Prostate gland (tissue), 2 donors: ENCODE results near the gene SKAP1. TPM values are rescaled to one million over a fixed set of nuclear protein-coding genes. Genes with fewer than 3 reads are reported as not detected.

Experiments used
- DNase-seq: peaks from one replicate; pipeline ENCODE4 v3.0.0-alpha.2; 2019; ENCODE audit warnings: low spot score
- H3K27ac ChIP-seq, 2 donors: fragments of 200-600 bp; sonication (generic); 2 replicates each; pipeline ENCODE4 v1.5.1; 2017 to 2019
- H3K27me3 ChIP-seq: fragments of 200-600 bp; sonication (generic); replicated peaks from 2 replicates; pipeline ENCODE4 v1.5.1; 2019; ENCODE audit not compliant: insufficient read depth
- H3K36me3 ChIP-seq, 2 donors: fragments of 200-600 bp; sonication (generic); 1 replicate in 1 of 2; 2 replicates in 1 of 2; pipeline versions ENCODE4 v1.5.1 to v1.8.1; 2017 to 2019
- H3K4me1 ChIP-seq: fragments of 200-600 bp; sonication (generic); replicated peaks from 2 replicates; pipeline ENCODE4 v1.5.1; 2019
- H3K4me3 ChIP-seq, 2 donors: fragments of 200-600 bp; sonication (generic); 2 replicates each; pipeline ENCODE4 v1.5.1; 2017 to 2019
- H3K9me3 ChIP-seq: fragments of 200-600 bp; sonication (generic); 2 replicates; pipeline ENCODE4 v1.5.1; 2017
- POLR2A ChIP-seq: fragments of 450-650 bp; IDR thresholded peaks from one replicate; pipeline ENCODE4 v1.6.1; 2016; ENCODE audit warnings: antibody characterized with exemption, mild to moderate bottlenecking
- POLR2AphosphoS5 ChIP-seq: sonication (generic); formaldehyde crosslinking; IDR thresholded peaks from one replicate; pipeline ENCODE4 v1.6.1; 2017; ENCODE audit warnings: antibody characterized with exemption
- WGBS: methylation state at CpG from one replicate; pipeline ENCODE4 v1.1.5; 2018; 5-methylcytosine and 5-hydroxymethylcytosine counted together
- intact Hi-C: fragments of 100-400 bp; cut with DNase I; formaldehyde crosslinking; loops from one replicate; pipeline ENCODE4 v1.14.2; 2022
- total RNA-seq, 2 donors: library from RNA; depleted of rRNA; stranded (reverse); fragments of >200 nt; gene quantifications; one replicate each; pipeline ENCODE4 v1.1.0, GENCODE V29; 2016
- TF ChIP-seq, protein P1 (sequence below), 4 experiments: fragments of 200-600 bp in 2 of 4; fragments of 450-650 bp in 2 of 4; sonication (generic) in 2 of 4; IDR thresholded peaks; 1 replicate in 3 of 4; 2 replicates in 1 of 4; pipeline ENCODE4 v1.5.1; 2016 to 2019; ENCODE audit warnings: antibody characterized with exemption in 4 of 4, mild to moderate bottlenecking in 2 of 4, moderate library complexity in 2 of 4

Gene SKAP1
- total RNA-seq, 2 donors from 2014 or later = 1.1 to 1.4 TPM

- Histone ChIP-seq H3K4me3 (no peak overlapping the region), H3K4me1 (no peaks in the 10 kb centered on the region), H3K27me3 (peaks cover 9% of the 10 kb centered on the region), H3K27ac (no peak overlapping the region), H3K36me3 (no peaks in the 10 kb centered on the region), H3K9me3 (no peaks in the 10 kb centered on the region)
- 86% methylated on average over 4 of the region's 4 CpGs for WGBS
- TF ChIP-seq POLR2AphosphoS5 (no peak), POLR2A (no peak)
- TF ChIP-seq, protein P1, sequence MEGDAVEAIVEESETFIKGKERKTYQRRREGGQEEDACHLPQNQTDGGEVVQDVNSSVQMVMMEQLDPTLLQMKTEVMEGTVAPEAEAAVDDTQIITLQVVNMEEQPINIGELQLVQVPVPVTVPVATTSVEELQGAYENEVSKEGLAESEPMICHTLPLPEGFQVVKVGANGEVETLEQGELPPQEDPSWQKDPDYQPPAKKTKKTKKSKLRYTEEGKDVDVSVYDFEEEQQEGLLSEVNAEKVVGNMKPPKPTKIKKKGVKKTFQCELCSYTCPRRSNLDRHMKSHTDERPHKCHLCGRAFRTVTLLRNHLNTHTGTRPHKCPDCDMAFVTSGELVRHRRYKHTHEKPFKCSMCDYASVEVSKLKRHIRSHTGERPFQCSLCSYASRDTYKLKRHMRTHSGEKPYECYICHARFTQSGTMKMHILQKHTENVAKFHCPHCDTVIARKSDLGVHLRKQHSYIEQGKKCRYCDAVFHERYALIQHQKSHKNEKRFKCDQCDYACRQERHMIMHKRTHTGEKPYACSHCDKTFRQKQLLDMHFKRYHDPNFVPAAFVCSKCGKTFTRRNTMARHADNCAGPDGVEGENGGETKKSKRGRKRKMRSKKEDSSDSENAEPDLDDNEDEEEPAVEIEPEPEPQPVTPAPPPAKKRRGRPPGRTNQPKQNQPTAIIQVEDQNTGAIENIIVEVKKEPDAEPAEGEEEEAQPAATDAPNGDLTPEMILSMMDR (IDR thresholded peaks at IDR 0.05) = no peak
- no peak for DNase-seq
- intact Hi-C loops = no loop called here
Measured at GRCh38 chr17:48459070-48459844, 29.2 kb upstream of the SKAP1 start.

DNA sequence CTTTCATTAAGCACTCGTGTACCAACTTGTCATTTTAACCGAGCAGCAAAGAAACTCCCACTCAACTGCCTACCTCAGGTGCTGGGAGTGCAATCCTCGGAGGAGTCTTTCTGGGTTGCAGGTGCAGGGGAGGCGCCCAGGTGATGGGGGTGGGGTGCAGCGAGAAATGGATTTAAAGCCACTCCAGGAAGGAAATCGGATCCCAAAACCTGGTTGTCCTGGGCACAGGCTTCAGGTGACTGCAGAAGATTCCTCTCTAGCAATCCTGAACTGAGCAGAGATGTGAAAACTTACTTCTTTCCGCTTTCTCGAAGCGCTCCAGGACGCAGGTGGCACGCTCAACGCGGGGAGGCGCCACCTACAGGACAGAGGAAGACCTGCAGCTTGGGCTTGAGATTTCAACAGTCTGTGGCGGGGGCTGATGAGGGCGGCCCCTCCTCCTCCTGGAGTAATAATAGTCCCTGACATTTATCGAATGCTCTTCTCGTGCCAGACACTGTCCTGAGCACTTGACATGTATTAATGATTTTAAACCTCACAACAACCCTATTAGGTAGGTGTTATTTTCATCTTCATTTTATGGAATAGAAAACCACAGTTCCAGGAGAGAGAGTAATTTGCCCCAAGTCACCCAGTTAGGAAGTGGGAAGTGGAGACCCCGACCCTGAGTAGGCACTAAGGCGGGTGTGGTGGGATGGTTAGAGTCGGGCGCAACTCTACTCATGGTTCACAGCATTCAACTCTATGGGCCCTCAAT lies 27.2 kb upstream of the SKAP1 start:
- Histone ChIP-seq H3K9me3 (no peaks in the 10 kb centered on the region), H3K27me3 (peaks cover 9% of the 10 kb centered on the region), H3K36me3 (no peaks in the 10 kb centered on the region), H3K27ac (no peak overlapping the region), H3K4me3 (no peak overlapping the region), H3K4me1 (no peaks in the 10 kb centered on the region)
- peak; percentile 26 for DNase-seq
- intact Hi-C loops = no loop called here
- WGBS = 11% methylated on average over 22 of the region's 22 CpGs
- TF ChIP-seq POLR2A (no peak), POLR2AphosphoS5 (no peak)
- TF ChIP-seq, protein P1 (IDR thresholded peaks at IDR 0.05) = peak; percentile 67 to 83 (median 78)

GRCh38 chr17:48456589-48456988 lies 26.6 kb upstream of the SKAP1 start:
- H3K27me3 ChIP-seq = peaks cover 9% of the 10 kb centered on the region
- no peaks in the 10 kb centered on the region for H3K9me3 ChIP-seq
- no peaks in the 10 kb centered on the region for H3K36me3 ChIP-seq
- no peak overlapping the region for H3K27ac ChIP-seq
- intact Hi-C loops = no loop called here
- TF ChIP-seq, protein P1 (IDR thresholded peaks at IDR 0.05) = no peak
- TF ChIP-seq POLR2A (no peak), POLR2AphosphoS5 (no peak)
- no peak for DNase-seq
- no peak overlapping the region for H3K4me3 ChIP-seq
- no peaks in the 10 kb centered on the region for H3K4me1 ChIP-seq
- 21% methylated on average over 5 of the region's 5 CpGs for WGBS

DNA sequence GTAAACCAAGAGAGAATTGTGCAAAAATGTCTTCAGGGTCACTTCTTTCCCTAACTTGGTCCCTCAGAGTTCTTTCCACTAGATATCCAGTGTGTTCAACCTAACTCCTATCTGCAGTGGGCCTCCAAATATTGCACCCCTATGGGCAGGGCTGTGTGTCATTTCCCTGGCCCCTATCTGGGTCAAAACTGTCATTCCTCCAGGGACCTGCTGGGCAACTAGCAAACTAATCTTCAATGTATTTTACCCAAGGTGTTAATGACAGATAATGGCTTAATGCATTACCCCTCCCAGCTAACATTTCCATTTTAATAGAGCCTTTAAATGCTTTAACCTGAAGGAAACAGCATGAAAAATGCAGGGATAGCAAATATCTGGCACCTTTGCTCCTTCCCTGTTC lies 25.8 kb upstream of the SKAP1 start:
- DNase-seq = no peak
- Histone ChIP-seq H3K27ac (no peak overlapping the region), H3K27me3 (peaks cover 6% of the 10 kb centered on the region), H3K9me3 (no peaks in the 10 kb centered on the region), H3K4me3 (no peak overlapping the region), H3K36me3 (no peaks in the 10 kb centered on the region), H3K4me1 (no peaks in the 10 kb centered on the region)
- TF ChIP-seq, protein P1 (IDR thresholded peaks at IDR 0.05) = no peak
- TF ChIP-seq POLR2A (no peak), POLR2AphosphoS5 (no peak)
- intact Hi-C loops = no loop called here

DNA sequence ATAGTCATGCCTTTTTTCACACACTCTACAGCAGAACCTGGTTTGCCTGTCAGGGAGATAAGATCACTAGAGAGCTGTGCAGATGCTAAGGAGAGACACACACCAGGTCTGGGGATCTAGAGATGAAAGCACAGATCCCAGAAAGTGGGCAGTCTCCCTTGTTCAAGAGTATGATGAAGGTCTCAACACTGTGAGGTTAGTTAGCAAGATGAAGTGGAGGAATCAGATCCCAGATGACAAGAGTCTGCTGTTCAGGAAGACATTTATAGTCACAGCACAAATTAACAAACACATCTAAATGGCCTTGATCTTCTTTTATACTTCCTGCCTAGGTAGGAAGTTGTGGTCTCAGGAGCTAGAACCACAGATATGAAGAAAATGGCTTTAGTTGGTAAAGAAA lies 23.4 kb upstream of the SKAP1 start:
- intact Hi-C loops = no loop called here
- Histone ChIP-seq H3K27ac (no peak overlapping the region), H3K27me3 (peaks cover 5% of the 10 kb centered on the region), H3K9me3 (no peaks in the 10 kb centered on the region), H3K4me1 (no peaks in the 10 kb centered on the region), H3K36me3 (no peaks in the 10 kb centered on the region), H3K4me3 (no peak overlapping the region)
- DNase-seq = no peak
- TF ChIP-seq, protein P1 (IDR thresholded peaks at IDR 0.05) = no peak
- TF ChIP-seq POLR2A (no peak), POLR2AphosphoS5 (no peak)
